Stomach (tissue), 9 donors: Measurements from ENCODE around the gene HIBADH. TPM values are rescaled to one million over a fixed set of nuclear protein-coding genes. Genes with fewer than 3 reads are reported as not detected.

Experiments used
- DNase-seq, 2 donors: peaks; one replicate each; pipeline versions ENCODE4 v3.0.0 to v3.0.0-alpha.2; 2013 to 2019
- H3K27ac ChIP-seq, 5 donors: fragments of 200-600 bp in 4 of 5; sonication (generic) in 4 of 5; one replicate each; pipeline ENCODE4 v1.5.1; 2013 to 2019; ENCODE audit warnings: mild to moderate bottlenecking in 1 of 5, moderate library complexity in 1 of 5
- H3K27me3 ChIP-seq, 3 donors: fragments of 200-600 bp; sonication (generic); one replicate each; pipeline ENCODE4 v1.5.1; 2017 to 2019; ENCODE audit warnings: mixed run types in 1 of 3
- H3K36me3 ChIP-seq, 4 donors: fragments of 200-600 bp; sonication (generic); 1 replicate in 3 of 4; 2 replicates in 1 of 4; pipeline ENCODE4 v1.5.1; 2016 to 2019
- H3K4me1 ChIP-seq, 4 donors: fragments of 200-600 bp; sonication (generic); one replicate each; pipeline ENCODE4 v1.5.1; 2016 to 2019
- H3K4me3 ChIP-seq, 4 donors: fragments of 200-600 bp; sonication (generic) in 3 of 4; one replicate each; pipeline ENCODE4 v1.5.1; 2016 to 2019; ENCODE audit warnings: mild to moderate bottlenecking in 1 of 4
- H3K9me3 ChIP-seq, 4 donors: fragments of 200-600 bp; sonication (generic); one replicate each; pipeline ENCODE4 v1.5.1; 2016 to 2019
- CTCF ChIP-seq, 7 experiments: fragments of 450-650 bp in 4 of 7; fragments of 200-600 bp in 3 of 7; sonication (generic) in 3 of 7; IDR thresholded peaks; one replicate each; pipeline ENCODE4 v1.5.1; 2016 to 2019; ENCODE audit warnings: antibody characterized with exemption in 7 of 7, control low read depth in 2 of 7, mild to moderate bottlenecking in 1 of 7
- EP300 ChIP-seq: sonication (generic); formaldehyde crosslinking; IDR thresholded peaks from one replicate; pipeline ENCODE4 v1.6.1; 2017; ENCODE audit warnings: antibody characterized with exemption
- POLR2A ChIP-seq, 4 donors: fragments of 450-650 bp; IDR thresholded peaks; one replicate each; pipeline ENCODE4 v1.6.1; 2016; ENCODE audit warnings: antibody characterized with exemption in 4 of 4, control low read depth in 2 of 4, mild to moderate bottlenecking in 1 of 4, moderate library complexity in 1 of 4
- POLR2AphosphoS5 ChIP-seq, 3 donors: sonication (generic); formaldehyde crosslinking; IDR thresholded peaks; one replicate each; pipeline ENCODE4 v1.6.1; 2016; ENCODE audit warnings: antibody characterized with exemption in 3 of 3
- WGBS, 5 donors: extraction: QIAGEN DNeasy Blood & Tissue Kit in 3 of 5; methylation state at CpG; one replicate each; pipeline versions ENCODE4 v1.1.5 to v1.1.7; 2013 to 2018; 5-methylcytosine and 5-hydroxymethylcytosine counted together
- intact Hi-C: fragments of 100-400 bp; cut with DNase I; formaldehyde crosslinking; loops from one replicate; pipeline ENCODE4 v1.15.1; 2023; ENCODE audit warnings: low total_unique reads
- polyA plus RNA-seq, 3 donors: library from polyadenylated mRNA; stranded (reverse); fragments of 200-250 nt; gene quantifications; one replicate each; pipeline ENCODE4 v1.2.3, GENCODE V29; 2013
- total RNA-seq, 5 donors: library from RNA; depleted of rRNA; stranded (reverse); fragments of >200 nt; gene quantifications; one replicate each; pipeline versions ENCODE4 v1.1.0 to v1.2.3, GENCODE V29; 2014 to 2016
- donor health status: healthy with polysubstance abuse.
- donor health status: Bipolar disorder and iron deficiency.
- donor health status: healthy.

The HIBADH gene
- total and polyA plus RNA-seq, 8 donors, result 17.5 to 65.2 (median 45.8) TPM

- H3K9me3 ChIP-seq, result no peaks in the 10 kb centered on the region
- WGBS, 5 donors, result 74 to 87% (median 80%) methylated on average over 3 of the region's 3 CpGs
- no peak for TF ChIP-seq CTCF (IDR thresholded peaks at IDR 0.05)
- no peak for TF ChIP-seq EP300
- no peak for TF ChIP-seq POLR2A (IDR thresholded peaks at IDR 0.05)
- TF ChIP-seq POLR2AphosphoS5 (IDR thresholded peaks at IDR 0.05), result no peak
- H3K27me3 ChIP-seq, result no peaks in the 10 kb centered on the region
- no peak overlapping the region for H3K4me3 ChIP-seq
- H3K36me3 ChIP-seq, result no peaks in the 10 kb centered on the region
- intact Hi-C loops, result no loop called here
- no peak overlapping the region for H3K27ac ChIP-seq
- peak in 1 of 2 donors; percentile 18 for DNase-seq
- H3K4me1 ChIP-seq, result peaks cover 0 to 5% (median 0%) of the 10 kb centered on the region in 4 donors
These were observed 31.1 kb upstream of the HIBADH start for GRCh38 chr7:27693794-27694193.

GRCh38 chr7:27690649-27691048 is 28.0 kb upstream of the HIBADH start:
- Histone ChIP-seq H3K27me3 (no peaks in the 10 kb centered on the region), H3K4me1 (no peaks in the 10 kb centered on the region), H3K36me3 (no peaks in the 10 kb centered on the region), H3K4me3 (no peak overlapping the region), H3K27ac (no peak overlapping the region), H3K9me3 (no peaks in the 10 kb centered on the region)
- TF ChIP-seq POLR2AphosphoS5 (IDR thresholded peaks at IDR 0.05), result no peak
- TF ChIP-seq EP300, result no peak
- no peak for TF ChIP-seq CTCF (IDR thresholded peaks at IDR 0.05)
- TF ChIP-seq POLR2A (IDR thresholded peaks at IDR 0.05), result no peak
- intact Hi-C loops, result no loop called here
- no peak for DNase-seq

GRCh38 chr7:27689591-27690164 is 27.0 kb upstream of the HIBADH start:
- DNase-seq, result peak in 1 of 2 donors; percentile 54
- intact Hi-C loops, result no loop called here
- no peaks in the 10 kb centered on the region for H3K9me3 ChIP-seq
- no peaks in the 10 kb centered on the region for H3K36me3 ChIP-seq
- TF ChIP-seq CTCF (IDR thresholded peaks at IDR 0.05) (peak in 3 of 7 experiments; percentile 15 to 39 (median 23)), EP300 (no peak)
- no peak overlapping the region for H3K4me3 ChIP-seq
- no peaks in the 10 kb centered on the region for H3K4me1 ChIP-seq
- 88 to 100% (median 94%) methylated on average over 1 of the region's 1 CpG for WGBS, 5 donors
- no peak overlapping the region for H3K27ac ChIP-seq
- H3K27me3 ChIP-seq, result no peaks in the 10 kb centered on the region

GRCh38 chr7:27689150-27689549 is 26.5 kb upstream of the HIBADH start:
- DNase-seq, result no peak
- no peaks in the 10 kb centered on the region for H3K36me3 ChIP-seq
- intact Hi-C loops, result no loop called here
- no peak overlapping the region for H3K4me3 ChIP-seq
- TF ChIP-seq EP300, result no peak
- no peak for TF ChIP-seq POLR2AphosphoS5 (IDR thresholded peaks at IDR 0.05)
- no peak for TF ChIP-seq CTCF (IDR thresholded peaks at IDR 0.05)
- TF ChIP-seq POLR2A (IDR thresholded peaks at IDR 0.05), result no peak
- H3K4me1 ChIP-seq, result no peaks in the 10 kb centered on the region
- H3K27ac ChIP-seq, result no peak overlapping the region
- 86 to 94% (median 87%) methylated on average over 1 of the region's 1 CpG for WGBS, 5 donors
- H3K27me3 ChIP-seq, result no peaks in the 10 kb centered on the region
- no peaks in the 10 kb centered on the region for H3K9me3 ChIP-seq
